HCT116 (cell line): ENCODE data around the gene DIS3L2. TPM values are rescaled to one million over a fixed set of nuclear protein-coding genes. Genes with fewer than 3 reads are reported as not detected.

ENCODE experiments used
- ATAC-seq: fragments of 200-7000 bp; cut with Tn5 transposase; 2 replicates; pipeline ENCODE4 v1.9.1; 2020; ENCODE audit warnings: mild to moderate bottlenecking, moderate library complexity
- BruUV-seq: library from RNA; stranded (reverse); fragments of 400-500 nt; replicated peaks from 2 replicates; lab custom pipeline; 2021; lab: Mats Ljungman, UMichigan
- CTCF ChIA-PET: fragments of 300-600 bp; sonication (Branson Sonifier 250); formaldehyde crosslinking; loops from one replicate; lab custom pipeline; 2021; ENCODE audit warnings: antibody characterized with exemption; lab: Charles Lee
- POLR2A ChIA-PET: fragments of 300-600, 350-600 bp; sonication (Branson Sonifier 250); formaldehyde crosslinking; loops from one replicate; lab custom pipeline; 2021; ENCODE audit warnings: antibody characterized with exemption; lab: Charles Lee
- RAD21 ChIA-PET, 2 experiments: fragments of 300-600 bp; sonication (Branson Sonifier 250); formaldehyde crosslinking; loops; one replicate each; lab custom pipeline; 2023; ENCODE audit warnings: low total read pairs in 2 of 2; ENCODE audit not compliant: uncharacterized antibody in 2 of 2, unreplicated experiment in 2 of 2, low non-redundant PET in 1 of 2; lab: Charles Lee
- DNase-seq: peaks from one replicate; pipeline ENCODE4 v3.0.0-alpha.2; 2010; ENCODE audit warnings: low read depth, low spot score
- H2AFZ ChIP-seq: fragments of 200-600 bp; shearing (Covaris generic), sonication (generic); 2 replicates; pipeline ENCODE4 v1.6.1; 2017; ENCODE audit warnings: low read depth, mixed run types, mixed read lengths, antibody characterized with exemption, low read length; ENCODE audit not compliant: poor library complexity, severe bottlenecking
- H3K27ac ChIP-seq: 2 replicates; pipeline ENCODE4 v1.5.1; 2012; ENCODE audit warnings: low read depth, low read length
- H3K27me3 ChIP-seq: fragments of 200-600 bp; sonication (generic); 2 replicates; pipeline ENCODE4 v1.6.1; 2016; ENCODE audit warnings: mixed run types, low read length, mixed read lengths; ENCODE audit not compliant: insufficient read depth
- H3K36me3 ChIP-seq, 2 experiments: fragments of 200-500 bp in 1 of 2; fragments of 200-600 bp in 1 of 2; sonication (Bioruptor generic) in 1 of 2; sonication (generic) in 1 of 2; 2 replicates each; pipeline versions ENCODE4 v1.5.1 to v1.6.1; 2014 to 2016; ENCODE audit warnings: low read length in 2 of 2, inconsistent platforms in 1 of 2, mixed read lengths in 1 of 2, mixed run types in 1 of 2; ENCODE audit not compliant: insufficient read depth in 2 of 2, control insufficient read depth in 1 of 2
- H3K4me1 ChIP-seq, 2 experiments: fragments of 200-600 bp in 1 of 2; sonication (generic) in 1 of 2; 2 replicates each; pipeline versions ENCODE4 v1.5.1 to v1.6.1; 2012 to 2017; ENCODE audit warnings: low read length in 2 of 2, inconsistent platforms in 1 of 2, mild to moderate bottlenecking in 1 of 2, mixed read lengths in 1 of 2, mixed run types in 1 of 2, moderate library complexity in 1 of 2; ENCODE audit not compliant: insufficient read depth in 2 of 2, control insufficient read depth in 1 of 2
- H3K4me2 ChIP-seq: fragments of 200-600 bp; sonication (generic); 2 replicates; pipeline ENCODE4 v1.6.1; 2017; ENCODE audit warnings: mixed run types, low read length, mixed read lengths
- H3K4me3 ChIP-seq, 2 experiments: fragments of 200-600 bp in 1 of 2; sonication (generic) in 1 of 2; replicated peaks in 1 of 2; 2 replicates each; pipeline ENCODE4 v1.5.1; 2011 to 2016; ENCODE audit warnings: low read length in 2 of 2, control low read depth in 1 of 2, low read depth in 1 of 2, mild to moderate bottlenecking in 1 of 2, mixed read lengths in 1 of 2, mixed run types in 1 of 2
- H3K79me2 ChIP-seq: fragments of 200-600 bp; sonication (generic); 2 replicates; pipeline ENCODE4 v1.6.1; 2017; ENCODE audit warnings: mild to moderate bottlenecking, mixed run types, low read length, moderate library complexity, mixed read lengths; ENCODE audit not compliant: insufficient read depth
- H3K9ac ChIP-seq: fragments of 200-600 bp; sonication (generic); 2 replicates; pipeline ENCODE4 v1.6.1; 2016; ENCODE audit warnings: low read length, mixed read lengths
- H3K9me2 ChIP-seq: fragments of 200-600 bp; sonication (generic), shearing (Covaris generic); 2 replicates; pipeline ENCODE4 v1.6.1; 2017; ENCODE audit warnings: mixed run types, mild to moderate bottlenecking, moderate library complexity; ENCODE audit not compliant: insufficient read depth
- H3K9me3 ChIP-seq, 2 experiments: fragments of 200-500 bp in 1 of 2; fragments of 200-600 bp in 1 of 2; sonication (Bioruptor generic) in 1 of 2; sonication (generic) in 1 of 2; 2 replicates each; pipeline ENCODE4 v1.6.1; 2014 to 2017; ENCODE audit warnings: low read length in 2 of 2, mixed read lengths in 2 of 2, inconsistent platforms in 1 of 2, low read depth in 1 of 2, mild to moderate bottlenecking in 1 of 2, mixed run types in 1 of 2, moderate library complexity in 1 of 2; ENCODE audit not compliant: control insufficient read depth in 1 of 2, insufficient read depth in 1 of 2
- H4K20me1 ChIP-seq: fragments of 200-600 bp; sonication (generic), shearing (Covaris generic); 2 replicates; pipeline ENCODE4 v1.6.1; 2017; ENCODE audit warnings: mixed run types, mild to moderate bottlenecking, moderate library complexity; ENCODE audit not compliant: insufficient read depth
- ATF3 ChIP-seq: IDR thresholded peaks from 2 replicates; pipeline ENCODE4 v1.6.1; 2012
- CBX3 ChIP-seq: IDR thresholded peaks from 2 replicates; pipeline ENCODE4 v1.6.1; 2012; ENCODE audit warnings: low read depth
- CEBPB ChIP-seq: IDR thresholded peaks from 2 replicates; pipeline ENCODE4 v1.6.1; 2012; ENCODE audit warnings: low read depth
- CTCF ChIP-seq, 3 experiments: fragments of 200-600 bp in 1 of 3; sonication (generic) in 1 of 3; IDR thresholded peaks in 2 of 3; conservative IDR thresholded peaks in 1 of 3; 2 replicates each; pipeline ENCODE4 v1.5.1; 2012 to 2017; ENCODE audit warnings: low read depth in 2 of 3, low read length in 2 of 3, antibody characterized with exemption in 1 of 3, borderline replicate concordance in 1 of 3, control low read depth in 1 of 3, mild to moderate bottlenecking in 1 of 3, mixed read lengths in 1 of 3, mixed run types in 1 of 3, moderate library complexity in 1 of 3; ENCODE audit not compliant: insufficient read depth in 1 of 3
- EGR1 ChIP-seq: IDR thresholded peaks from 2 replicates; pipeline ENCODE4 v1.6.1; 2012; ENCODE audit warnings: low read depth
- ELF1 ChIP-seq: IDR thresholded peaks from 2 replicates; pipeline ENCODE4 v1.6.1; 2012; ENCODE audit warnings: low read depth, borderline replicate concordance
- EZH2 ChIP-seq: fragments of 200-600 bp; sonication (generic); IDR thresholded peaks from 2 replicates; pipeline ENCODE4 v1.6.1; 2017; ENCODE audit warnings: antibody characterized with exemption, mixed run types
- EZH2phosphoT487 ChIP-seq: fragments of 200-600 bp; IDR thresholded peaks from 2 replicates; pipeline ENCODE4 v1.6.1; 2018; ENCODE audit warnings: antibody characterized with exemption, borderline replicate concordance
- FOSL1 ChIP-seq: IDR thresholded peaks from 2 replicates; pipeline ENCODE4 v1.6.1; 2012; ENCODE audit warnings: low read depth
- JUND ChIP-seq: IDR thresholded peaks from 2 replicates; pipeline ENCODE4 v1.6.1; 2012
- MAX ChIP-seq: IDR thresholded peaks from 2 replicates; pipeline ENCODE4 v1.6.1; 2012
- POLR2A ChIP-seq: IDR thresholded peaks from 2 replicates; pipeline ENCODE4 v1.7.0; 2011; ENCODE audit warnings: borderline replicate concordance; ENCODE audit not compliant: insufficient read depth, insufficient read length; ENCODE audit errors: extremely low read depth
- POLR2AphosphoS5 ChIP-seq: IDR thresholded peaks from 2 replicates; pipeline ENCODE4 v1.6.1; 2011; ENCODE audit warnings: mild to moderate bottlenecking, low read depth, low read length, moderate library complexity
- SIN3A ChIP-seq: IDR thresholded peaks from 2 replicates; pipeline ENCODE4 v1.6.1; 2012; ENCODE audit warnings: low read depth
- SP1 ChIP-seq: IDR thresholded peaks from 2 replicates; pipeline ENCODE4 v1.6.1; 2012; ENCODE audit warnings: low read depth
- TCF7L2 ChIP-seq: IDR thresholded peaks from 2 replicates; pipeline ENCODE4 v1.7.0; 2011; ENCODE audit warnings: borderline replicate concordance, inconsistent platforms; ENCODE audit not compliant: insufficient read depth, insufficient read length; ENCODE audit errors: extremely low read depth
- YY1 ChIP-seq: IDR thresholded peaks from 2 replicates; pipeline ENCODE4 v1.6.1; 2011; ENCODE audit warnings: low read length, low read depth, moderate library complexity, mild to moderate bottlenecking; ENCODE audit not compliant: insufficient replicate concordance; ENCODE audit errors: extremely low read depth
- ZBTB33 ChIP-seq: IDR thresholded peaks from 2 replicates; pipeline ENCODE4 v1.6.1; 2011; ENCODE audit warnings: mild to moderate bottlenecking, low read length, moderate library complexity; ENCODE audit not compliant: insufficient replicate concordance; ENCODE audit errors: extremely low read depth
- ZFX ChIP-seq: fragments of 450-650 bp; IDR thresholded peaks from 2 replicates; pipeline ENCODE4 v1.6.1; 2017
- ZNF274 ChIP-seq: fragments of 200-500 bp; sonication (Bioruptor generic); IDR thresholded peaks from 2 replicates; pipeline ENCODE4 v1.6.1; 2014; ENCODE audit warnings: mild to moderate bottlenecking, low read depth, low read length, inconsistent platforms
- intact Hi-C: fragments of 100-400 bp; cut with micrococcal nuclease; formaldehyde crosslinking; loops from 2 replicates; pipeline ENCODE4 v1.10.0; 2022
- total RNA-seq: library from RNA; stranded (reverse); gene quantifications from one replicate; pipeline ENCODE4 v1.2.1, GENCODE V29; 2021; ENCODE audit not compliant: unreplicated experiment

The DIS3L2 gene
- total RNA-seq, 1 experiment from 2014 or later, result 42.5 TPM

GRCh38 chr2:232204457-232204931 lies 243.0 kb downstream of the DIS3L2 start:
- DNase-seq (no peak), ATAC-seq (no peak)
- Histone ChIP-seq H3K9ac (no peak overlapping the region), H3K4me2 (no peak overlapping the region), H3K9me3 (no peaks in the 10 kb centered on the region), H3K4me3 (no peak overlapping the region), H3K4me1 (no peaks in the 10 kb centered on the region), H2AFZ (no peak overlapping the region), H3K36me3 (no peaks in the 10 kb centered on the region), H3K9me2 (no peaks in the 10 kb centered on the region), H3K79me2 (no peaks in the 10 kb centered on the region), H3K27ac (no peak overlapping the region), H3K27me3 (no peaks in the 10 kb centered on the region), H4K20me1 (no peaks in the 10 kb centered on the region)
- ChIA-PET POLR2A (no interaction called here), RAD21 (no interaction called here), CTCF (interaction anchor here (0.8 kb wide), 1 partner anchor 233 kb away, joined by 3 read pairs; no protein-coding TSS in a partner anchor)
- TF ChIP-seq ELF1 (no peak), SP1 (no peak), CBX3 (no peak), EGR1 (no peak), MAX (no peak), CEBPB (no peak), ZBTB33 (no peak), SIN3A (no peak), POLR2AphosphoS5 (no peak), YY1 (no peak), TCF7L2 (no peak), ZFX (no peak), CTCF (IDR thresholded peaks at IDR 0.05 in 2 of 3, conservative IDR thresholded peaks at IDR 0.05 in 1 of 3; ENCODE audit: borderline replicate concordance in 1 of 3, insufficient read depth in 1 of 3, low read depth in 2 of 3, low read length in 2 of 3) (no peak), ATF3 (no peak), POLR2A (no peak), FOSL1 (no peak), EZH2phosphoT487 (no peak), JUND (no peak), EZH2 (no peak), ZNF274 (no peak)
- BruUV-seq, result no TSS peak
- intact Hi-C loops, result no loop called here
